CD8-positive, alpha-beta memory T cell (primary cell): ENCODE measurements around the gene C20orf96. TPM values are rescaled to one million over a fixed set of nuclear protein-coding genes. Genes with fewer than 3 reads are reported as not detected.

Experiments used
- CTCF ChIA-PET: fragments of 350-600 bp; sonication (Branson Sonifier 250); formaldehyde crosslinking; loops from one replicate; lab custom pipeline; 2021; ENCODE audit warnings: antibody characterized with exemption; lab: Charles Lee
- POLR2A ChIA-PET: fragments of 350-600 bp; sonication (Branson Sonifier 250); formaldehyde crosslinking; loops from one replicate; lab custom pipeline; 2021; ENCODE audit warnings: antibody characterized with exemption; lab: Charles Lee
- DNase-seq, 5 donors: peaks; one replicate each; pipeline versions ENCODE4 v3.0.0 to v3.0.0-alpha.2; 2020 to 2022; ENCODE audit warnings: mixed read lengths in 1 of 5
- H3K27ac ChIP-seq: one replicate; pipeline ENCODE4 v1.7.0; 2013; ENCODE audit warnings: low read depth, mild to moderate bottlenecking, low read length, moderate library complexity
- H3K27me3 ChIP-seq: 2 replicates; pipeline ENCODE4 v1.7.0; 2013; ENCODE audit warnings: low read length, mild to moderate bottlenecking; ENCODE audit not compliant: insufficient read depth, poor library complexity, severe bottlenecking
- H3K36me3 ChIP-seq: 2 replicates; pipeline ENCODE4 v1.7.0; 2013; ENCODE audit warnings: mild to moderate bottlenecking, low read length, moderate library complexity; ENCODE audit not compliant: insufficient read depth
- H3K4me1 ChIP-seq: 2 replicates; pipeline ENCODE4 v1.7.0; 2013; ENCODE audit warnings: mild to moderate bottlenecking, low read length, moderate library complexity; ENCODE audit not compliant: insufficient read depth
- H3K4me3 ChIP-seq: 2 replicates; pipeline ENCODE4 v1.7.0; 2013; ENCODE audit warnings: mild to moderate bottlenecking, low read length
- H3K9me3 ChIP-seq: 2 replicates; pipeline ENCODE4 v1.7.0; 2013; ENCODE audit warnings: mild to moderate bottlenecking, low read length
- H3K27ac Mint-ChIP-seq, 8 donors: one replicate each; pipeline ENCODE4 v1.8.0; 2020 to 2021; ENCODE audit warnings: mixed read lengths in 8 of 8, mild to moderate bottlenecking in 6 of 8, inconsistent platforms in 3 of 8, moderate library complexity in 3 of 8
- H3K27me3 Mint-ChIP-seq, 2 donors: one replicate each; pipeline ENCODE4 v1.8.0; 2020 to 2021; ENCODE audit warnings: mixed read lengths in 2 of 2, mild to moderate bottlenecking in 1 of 2, moderate library complexity in 1 of 2
- H3K36me3 Mint-ChIP-seq, 3 donors: one replicate each; pipeline ENCODE4 v1.8.0; 2020 to 2021; ENCODE audit warnings: mixed read lengths in 3 of 3, inconsistent platforms in 1 of 3, mild to moderate bottlenecking in 1 of 3
- H3K4me1 Mint-ChIP-seq, 3 donors: one replicate each; pipeline ENCODE4 v1.8.0; 2020 to 2021; ENCODE audit warnings: mixed read lengths in 3 of 3, inconsistent platforms in 1 of 3, mild to moderate bottlenecking in 1 of 3
- H3K4me3 Mint-ChIP-seq, 7 donors: one replicate each; pipeline ENCODE4 v1.8.0; 2020 to 2021; ENCODE audit warnings: mixed read lengths in 7 of 7, mild to moderate bottlenecking in 6 of 7, moderate library complexity in 4 of 7, inconsistent platforms in 2 of 7
- H3K9me3 Mint-ChIP-seq, 5 donors: one replicate each; pipeline ENCODE4 v1.8.0; 2020 to 2022; ENCODE audit warnings: mixed read lengths in 5 of 5, mild to moderate bottlenecking in 3 of 5, moderate library complexity in 2 of 5, inconsistent platforms in 1 of 5
- polyA plus RNA-seq: library from polyadenylated mRNA; unstranded; fragments of 300-500 nt; fragmentation: Illumina TruSeq; gene quantifications from one replicate; pipeline ENCODE4 v1.2.3, GENCODE V29; 2021
- total RNA-seq, 2 experiments: library from RNA; stranded (reverse); gene quantifications; one replicate each; pipeline ENCODE4 v1.2.3, GENCODE V29; 2021

C20orf96 gene
- total and polyA plus RNA-seq, 3 experiments from 2014 or later: 0.46 to 4.3 (median 3.7) TPM

GRCh38 chr20:252801-253200 lies 37.7 kb downstream of the C20orf96 start:
- H3K27me3 ChIP-seq: no peaks in the 10 kb centered on the region
- Mint-ChIP-seq H3K36me3 (no peaks in the 10 kb centered on the region), H3K4me1 (peaks cover 1 to 10% (median 7%) of the 10 kb centered on the region in 3 donors), H3K9me3 (no peaks in the 10 kb centered on the region), H3K4me3 (no peak overlapping the region), H3K27me3 (peaks cover 4 to 19% of the 10 kb centered on the region in 2 donors), H3K27ac (no peak overlapping the region)
- H3K4me3 ChIP-seq: no peak overlapping the region
- ChIA-PET CTCF (no interaction called here), POLR2A (no interaction called here)
- H3K27ac ChIP-seq: no peak overlapping the region
- H3K36me3 ChIP-seq: no peaks in the 10 kb centered on the region
- H3K9me3 ChIP-seq: no peaks in the 10 kb centered on the region
- DNase-seq: no peak
- no peaks in the 10 kb centered on the region for H3K4me1 ChIP-seq

- no peak overlapping the region for H3K27ac ChIP-seq
- no peak overlapping the region for H3K4me3 ChIP-seq
- H3K36me3 Mint-ChIP-seq: no peaks in the 10 kb centered on the region
- H3K4me1 ChIP-seq: no peaks in the 10 kb centered on the region
- ChIA-PET CTCF (no interaction called here), POLR2A (no interaction called here)
- no peaks in the 10 kb centered on the region for H3K36me3 ChIP-seq
- no peaks in the 10 kb centered on the region for H3K9me3 ChIP-seq
- no peak overlapping the region for H3K27ac Mint-ChIP-seq
- no peaks in the 10 kb centered on the region for H3K9me3 Mint-ChIP-seq
- H3K27me3 ChIP-seq: no peaks in the 10 kb centered on the region
- peaks cover 1 to 10% (median 7%) of the 10 kb centered on the region in 3 donors for H3K4me1 Mint-ChIP-seq
- H3K27me3 Mint-ChIP-seq: peaks cover 6 to 19% of the 10 kb centered on the region in 2 donors
- DNase-seq: no peak
- H3K4me3 Mint-ChIP-seq: no peak overlapping the region
Observed at GRCh38 chr20:251354-251753, 39.2 kb downstream of the C20orf96 start.

GRCh38 chr20:242905-243304 lies 47.6 kb downstream of the C20orf96 start:
- H3K4me1 ChIP-seq: no peaks in the 10 kb centered on the region
- Mint-ChIP-seq H3K4me3 (no peak overlapping the region), H3K9me3 (no peaks in the 10 kb centered on the region), H3K27me3 (peaks cover 2 to 18% of the 10 kb centered on the region in 2 donors), H3K36me3 (no peaks in the 10 kb centered on the region), H3K4me1 (peaks cover 0 to 5% (median 4%) of the 10 kb centered on the region in 3 donors), H3K27ac (no peak overlapping the region)
- no peaks in the 10 kb centered on the region for H3K36me3 ChIP-seq
- no peaks in the 10 kb centered on the region for H3K9me3 ChIP-seq
- POLR2A ChIA-PET: no interaction called here
- H3K27ac ChIP-seq: no peak overlapping the region
- no peak for DNase-seq
- CTCF ChIA-PET: interaction anchor here (1.7 kb wide), 1 partner anchor 23 kb away, joined by 4 read pairs; no protein-coding TSS in a partner anchor
- H3K27me3 ChIP-seq: no peaks in the 10 kb centered on the region
- H3K4me3 ChIP-seq: no peak overlapping the region

GRCh38 chr20:237929-238328 lies 52.6 kb downstream of the C20orf96 start:
- no peak overlapping the region for H3K27ac ChIP-seq
- H3K36me3 Mint-ChIP-seq: no peaks in the 10 kb centered on the region
- DNase-seq: no peak
- H3K4me3 ChIP-seq: peak overlapping the region; percentile 10
- no peaks in the 10 kb centered on the region for H3K9me3 Mint-ChIP-seq
- peaks cover 1 to 16% of the 10 kb centered on the region in 2 donors for H3K27me3 Mint-ChIP-seq
- H3K4me1 ChIP-seq: peaks cover 4% of the 10 kb centered on the region
- H3K9me3 ChIP-seq: no peaks in the 10 kb centered on the region
- H3K4me1 Mint-ChIP-seq: peaks cover 4 to 15% (median 13%) of the 10 kb centered on the region in 3 donors
- peak overlapping the region in 3 of 7 donors; percentile 53 to 69 (median 53) for H3K4me3 Mint-ChIP-seq
- ChIA-PET CTCF (interaction anchor here (1.1 to 2.0 kb wide), 2 partner anchors 9 to 29 kb away, joined by 3 to 5 read pairs; no protein-coding TSS in a partner anchor), POLR2A (no interaction called here)
- H3K27ac Mint-ChIP-seq: no peak overlapping the region
- no peaks in the 10 kb centered on the region for H3K36me3 ChIP-seq
- no peaks in the 10 kb centered on the region for H3K27me3 ChIP-seq

GRCh38 chr20:237489-237888 lies 53.1 kb downstream of the C20orf96 start:
- Histone ChIP-seq H3K9me3 (no peaks in the 10 kb centered on the region), H3K36me3 (no peaks in the 10 kb centered on the region), H3K27me3 (no peaks in the 10 kb centered on the region), H3K4me1 (peaks cover 4% of the 10 kb centered on the region), H3K4me3 (peak overlapping the region; percentile 10), H3K27ac (no peak overlapping the region)
- Mint-ChIP-seq H3K4me1 (peaks cover 4 to 15% (median 13%) of the 10 kb centered on the region in 3 donors), H3K9me3 (no peaks in the 10 kb centered on the region), H3K36me3 (no peaks in the 10 kb centered on the region), H3K4me3 (peak overlapping the region in 5 of 7 donors; percentile 8 to 69 (median 53)), H3K27me3 (peaks cover 1 to 12% of the 10 kb centered on the region in 2 donors), H3K27ac (peak overlapping the region in 4 of 8 donors; percentile 23 to 71 (median 45))
- no peak for DNase-seq
- ChIA-PET POLR2A (no interaction called here), CTCF (interaction anchor here (1.1 to 2.0 kb wide), 2 partner anchors 10 to 29 kb away, joined by 3 to 5 read pairs; no protein-coding TSS in a partner anchor)

- Mint-ChIP-seq H3K9me3 (no peaks in the 10 kb centered on the region), H3K36me3 (no peaks in the 10 kb centered on the region), H3K27me3 (peaks cover 1 to 9% of the 10 kb centered on the region in 2 donors), H3K4me3 (no peak overlapping the region), H3K27ac (no peak overlapping the region), H3K4me1 (peaks cover 4 to 15% (median 13%) of the 10 kb centered on the region in 3 donors)
- Histone ChIP-seq H3K9me3 (no peaks in the 10 kb centered on the region), H3K4me3 (no peak overlapping the region), H3K27me3 (no peaks in the 10 kb centered on the region), H3K27ac (no peak overlapping the region), H3K36me3 (no peaks in the 10 kb centered on the region), H3K4me1 (peaks cover 4% of the 10 kb centered on the region)
- ChIA-PET POLR2A (no interaction called here), CTCF (interaction anchor here (1.3 kb wide), 1 partner anchor 12 kb away, joined by 3 read pairs; no protein-coding TSS in a partner anchor)
- DNase-seq: no peak
Observed at GRCh38 chr20:235891-236290, 54.7 kb downstream of the C20orf96 start.

- no peak overlapping the region for H3K27ac Mint-ChIP-seq
- POLR2A ChIA-PET: no interaction called here
- Histone ChIP-seq H3K27me3 (no peaks in the 10 kb centered on the region), H3K36me3 (no peaks in the 10 kb centered on the region), H3K4me1 (peaks cover 21% of the 10 kb centered on the region), H3K27ac (no peak overlapping the region), H3K9me3 (no peaks in the 10 kb centered on the region), H3K4me3 (no peak overlapping the region)
- CTCF ChIA-PET: no interaction called here
- peaks cover 0 to 4% (median 0%) of the 10 kb centered on the region in 3 donors for H3K4me1 Mint-ChIP-seq
- no peaks in the 10 kb centered on the region for H3K36me3 Mint-ChIP-seq
- peaks cover 0 to 25% of the 10 kb centered on the region in 2 donors for H3K27me3 Mint-ChIP-seq
- H3K4me3 Mint-ChIP-seq: no peak overlapping the region
- DNase-seq: peak in 1 of 5 donors; percentile 16
- peaks cover 0 to 4% (median 0%) of the 10 kb centered on the region in 5 donors for H3K9me3 Mint-ChIP-seq
Observed at GRCh38 chr20:227439-228105, 63.0 kb downstream of the C20orf96 start.

GRCh38 chr20:226958-227357 lies 63.6 kb downstream of the C20orf96 start, which contains the start of gene DEFB129:
Gene DEFB129 (plus strand): TSS chr20:227258. CDS start chr20:227289, 31 bp downstream.
- Mint-ChIP-seq H3K4me3 (no peak within 1 kb of the TSS), H3K27ac (no peak within 1 kb of the TSS), H3K27me3 (peaks cover 0 to 26% of the 10 kb centered on the region in 2 donors), H3K4me1 (peaks cover 0 to 4% (median 0%) of the 10 kb centered on the region in 3 donors), H3K9me3 (peaks cover 0 to 4% (median 0%) of the 10 kb centered on the region in 5 donors), H3K36me3 (no peaks in the 10 kb centered on the region)
- ChIA-PET POLR2A (no interaction called here), CTCF (no interaction called here)
- Histone ChIP-seq H3K36me3 (no peaks in the 10 kb centered on the region), H3K4me3 (no peak within 1 kb of the TSS), H3K4me1 (peaks cover 21% of the 10 kb centered on the region), H3K27me3 (no peaks in the 10 kb centered on the region), H3K27ac (no peak within 1 kb of the TSS), H3K9me3 (no peaks in the 10 kb centered on the region)
- DNase-seq: no peak
